Measurements from ENCODE around the gene TDRD9.

DNA sequence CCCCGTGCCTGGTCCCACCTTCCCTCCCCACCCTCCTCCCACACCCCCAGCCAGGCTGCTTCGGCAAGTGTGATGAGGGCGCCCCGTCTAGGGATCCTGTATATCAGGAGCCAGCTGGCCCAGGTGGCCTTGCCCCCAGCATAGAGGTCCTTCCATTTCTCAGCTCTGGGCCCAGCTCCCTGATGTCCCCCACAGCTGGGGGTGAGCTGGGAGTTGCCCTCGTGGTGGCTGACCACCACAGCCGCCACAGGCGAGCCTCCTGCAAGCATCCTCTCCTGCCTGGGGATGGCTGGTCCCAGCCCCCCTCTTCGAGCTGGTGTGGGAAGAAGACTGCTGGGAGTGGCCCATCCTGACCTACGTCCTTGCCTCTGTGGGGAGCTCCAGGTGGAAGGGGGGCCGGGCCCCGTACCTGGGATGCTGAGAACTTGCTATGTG is 164.7 kb downstream of the TDRD9 start:
- TF ChIP-seq, protein P1, sequence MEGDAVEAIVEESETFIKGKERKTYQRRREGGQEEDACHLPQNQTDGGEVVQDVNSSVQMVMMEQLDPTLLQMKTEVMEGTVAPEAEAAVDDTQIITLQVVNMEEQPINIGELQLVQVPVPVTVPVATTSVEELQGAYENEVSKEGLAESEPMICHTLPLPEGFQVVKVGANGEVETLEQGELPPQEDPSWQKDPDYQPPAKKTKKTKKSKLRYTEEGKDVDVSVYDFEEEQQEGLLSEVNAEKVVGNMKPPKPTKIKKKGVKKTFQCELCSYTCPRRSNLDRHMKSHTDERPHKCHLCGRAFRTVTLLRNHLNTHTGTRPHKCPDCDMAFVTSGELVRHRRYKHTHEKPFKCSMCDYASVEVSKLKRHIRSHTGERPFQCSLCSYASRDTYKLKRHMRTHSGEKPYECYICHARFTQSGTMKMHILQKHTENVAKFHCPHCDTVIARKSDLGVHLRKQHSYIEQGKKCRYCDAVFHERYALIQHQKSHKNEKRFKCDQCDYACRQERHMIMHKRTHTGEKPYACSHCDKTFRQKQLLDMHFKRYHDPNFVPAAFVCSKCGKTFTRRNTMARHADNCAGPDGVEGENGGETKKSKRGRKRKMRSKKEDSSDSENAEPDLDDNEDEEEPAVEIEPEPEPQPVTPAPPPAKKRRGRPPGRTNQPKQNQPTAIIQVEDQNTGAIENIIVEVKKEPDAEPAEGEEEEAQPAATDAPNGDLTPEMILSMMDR (IDR thresholded peaks at IDR 0.05), result no peak
- TF ChIP-seq POLR2A (IDR thresholded peaks at IDR 0.05) (no peak), POLR2AphosphoS5 (IDR thresholded peaks at IDR 0.05) (no peak), EP300 (IDR thresholded peaks at IDR 0.05) (no peak)
